ENCODE results near the gene TMEM186.
"Not testable (repeated sequence)": the region's sequence is repeated elsewhere in the genome, so short reads cannot be mapped to it uniquely, and the experiment has no call there.

The TMEM186 gene

GRCh38 chr16:8797364-8798173, at the start of gene TMEM186, which contains the start of gene PMM2:
Gene TMEM186 (minus strand): TSS chr16:8797639. CDS start chr16:8797614, 25 bp downstream.
Gene PMM2 (plus strand): TSS chr16:8797839. CDS start chr16:8797883, 44 bp downstream.
- DNase-seq, result peak; percentile 98

GRCh38 chr16:8847145-8847544, 49.7 kb upstream of the TMEM186 start:
- no peak for DNase-seq

- DNase-seq, result no peak
These were observed 49.0 kb upstream of the TMEM186 start for GRCh38 chr16:8846401-8846932.

- no peak for DNase-seq
These were observed 48.4 kb upstream of the TMEM186 start for GRCh38 chr16:8845699-8846298.

- DNase-seq, result not testable (repeated sequence)
These were observed 45.9 kb upstream of the TMEM186 start for GRCh38 chr16:8843296-8843695.

GRCh38 chr16:8842016-8842415, 44.6 kb upstream of the TMEM186 start:
- DNase-seq, result not testable (repeated sequence)

GRCh38 chr16:8837594-8837993, 40.2 kb upstream of the TMEM186 start:
- DNase-seq, result not testable (repeated sequence)

- DNase-seq, result not testable (repeated sequence)
These were observed 39.4 kb upstream of the TMEM186 start for GRCh38 chr16:8836797-8837196.

- DNase-seq, result no peak
These were observed 35.3 kb upstream of the TMEM186 start for GRCh38 chr16:8832717-8833105.

- no peak for DNase-seq
These were observed 34.7 kb upstream of the TMEM186 start for GRCh38 chr16:8831871-8832716.

- DNase-seq, result no peak
These were observed 34.0 kb upstream of the TMEM186 start for GRCh38 chr16:8831450-8831849.

GRCh38 chr16:8828541-8829165, 31.2 kb upstream of the TMEM186 start:
- DNase-seq, result no peak

GRCh38 chr16:8826278-8826879, 28.9 kb upstream of the TMEM186 start:
- DNase-seq, result no peak

- DNase-seq, result no peak
These were observed 25.0 kb upstream of the TMEM186 start for GRCh38 chr16:8822403-8822802.

GRCh38 chr16:8819411-8820034, 22.1 kb upstream of the TMEM186 start:
- no peak for DNase-seq

- no peak for DNase-seq
These were observed 21.2 kb upstream of the TMEM186 start for GRCh38 chr16:8818504-8819270.

GRCh38 chr16:8816967-8817655, 19.7 kb upstream of the TMEM186 start:
- DNase-seq, result no peak

- DNase-seq, result no peak
These were observed 16.8 kb upstream of the TMEM186 start for GRCh38 chr16:8814095-8814806.

GRCh38 chr16:8812162-8812843, 14.9 kb upstream of the TMEM186 start:
- no peak for DNase-seq

Measured in midbrain (tissue), 1 donor.